ENCODE data around the gene ACAN.

Gene ACAN

DNA sequence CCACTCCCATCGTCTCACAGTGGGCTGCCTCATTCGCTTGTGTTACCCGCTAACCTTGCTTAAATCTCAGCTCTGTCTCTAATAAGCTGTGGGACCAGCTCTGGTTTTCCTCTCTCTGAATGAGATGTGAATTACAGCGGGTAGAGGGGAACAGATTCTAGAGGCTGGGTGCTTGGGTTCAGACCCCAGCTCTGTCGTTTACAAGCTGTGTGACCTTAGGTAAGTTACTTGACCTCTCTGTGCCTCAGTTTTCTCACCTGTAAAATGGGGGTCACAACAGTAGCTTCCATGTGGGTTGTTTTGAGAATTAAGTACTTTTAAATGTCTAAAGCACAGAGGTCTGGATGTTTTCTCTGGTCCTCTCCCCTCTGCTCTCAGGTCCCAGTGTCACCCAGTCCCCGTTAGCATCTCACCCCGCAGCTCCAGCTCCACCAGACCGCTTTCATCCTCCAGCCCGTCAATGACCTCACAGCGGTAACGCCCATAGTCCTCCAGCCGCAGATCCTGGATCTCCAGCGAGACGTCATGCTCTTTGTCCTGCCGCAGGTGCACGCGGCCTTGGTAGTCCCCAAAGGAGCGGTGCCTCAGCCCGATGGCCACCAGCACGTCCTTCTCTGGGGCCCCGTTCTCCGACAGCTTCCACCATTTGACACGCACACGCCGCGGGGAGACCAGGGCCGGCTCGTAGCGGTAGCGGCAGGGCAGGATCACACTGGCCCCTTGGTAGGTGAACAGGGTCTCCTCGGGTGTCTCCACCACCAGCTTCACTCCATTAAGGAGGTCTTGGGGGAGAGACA lies 77.9 kb downstream of the ACAN start:
- DNase-seq: no peak

DNA sequence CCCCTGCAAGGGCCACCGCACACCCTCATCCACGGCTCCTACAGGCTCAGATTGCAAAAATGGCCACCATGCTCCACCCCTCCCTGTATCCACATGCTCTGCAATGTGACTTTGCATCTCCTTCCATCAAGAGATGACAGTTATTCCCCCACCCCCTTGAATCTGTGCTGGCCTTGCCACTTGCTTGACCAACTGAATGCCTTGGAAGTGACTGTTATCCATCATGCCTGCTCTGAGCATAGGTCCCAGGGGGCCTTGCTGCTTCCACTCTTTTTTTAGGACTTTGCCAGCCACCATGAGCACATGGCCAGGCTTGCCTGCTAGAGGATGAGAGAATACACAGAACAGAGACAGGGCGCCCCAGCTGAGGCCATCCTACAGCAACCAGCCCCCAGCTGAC lies 78.5 kb downstream of the ACAN start:
- DNase-seq: no peak

DNA sequence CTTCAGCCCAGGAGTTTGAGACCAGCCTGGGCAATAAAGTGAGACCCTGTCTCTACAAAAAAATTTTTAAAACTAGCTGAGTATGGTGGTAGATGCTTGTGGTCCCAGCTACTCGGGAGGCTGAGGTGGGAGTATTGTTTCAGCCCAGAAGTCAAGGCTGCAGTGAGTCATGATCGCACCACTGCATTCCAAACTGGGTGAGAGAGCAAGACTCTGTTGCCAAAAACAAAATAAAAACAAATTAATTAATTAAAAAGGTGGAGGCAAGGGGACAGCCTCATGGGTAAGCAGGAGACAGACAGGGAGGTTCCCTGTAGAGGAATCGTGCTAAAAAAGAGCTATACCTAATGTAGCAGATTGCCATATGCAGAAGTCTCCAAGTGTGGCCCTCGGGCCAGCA lies 79.5 kb downstream of the ACAN start:
- no peak for DNase-seq

- no peak for DNase-seq
Observed at GRCh38 chr15:88887068-88887580, 83.9 kb downstream of the ACAN start.

DNA sequence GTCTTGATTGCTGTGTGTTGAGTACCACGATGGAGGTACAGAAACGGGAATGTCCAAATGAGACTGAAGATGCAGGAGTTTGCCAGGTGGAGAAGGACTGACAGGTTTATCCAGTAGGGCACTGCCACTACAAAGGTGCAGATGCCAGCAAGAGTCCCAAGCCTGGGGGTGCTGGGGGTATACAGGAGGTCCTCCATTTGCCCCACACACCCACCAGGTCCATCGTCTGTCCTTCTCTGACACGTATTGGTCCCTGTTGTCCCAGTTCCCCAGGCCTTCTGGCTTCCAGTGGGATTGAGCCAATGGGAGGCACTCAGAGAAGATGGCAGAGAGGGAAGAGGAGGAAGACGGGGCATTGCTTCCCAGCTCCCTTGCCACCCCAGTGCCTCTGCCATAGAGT lies 85.5 kb downstream of the ACAN start:
- no peak for DNase-seq

- DNase-seq: no peak
Observed at GRCh38 chr15:88890495-88890894, 87.3 kb downstream of the ACAN start.

DNA sequence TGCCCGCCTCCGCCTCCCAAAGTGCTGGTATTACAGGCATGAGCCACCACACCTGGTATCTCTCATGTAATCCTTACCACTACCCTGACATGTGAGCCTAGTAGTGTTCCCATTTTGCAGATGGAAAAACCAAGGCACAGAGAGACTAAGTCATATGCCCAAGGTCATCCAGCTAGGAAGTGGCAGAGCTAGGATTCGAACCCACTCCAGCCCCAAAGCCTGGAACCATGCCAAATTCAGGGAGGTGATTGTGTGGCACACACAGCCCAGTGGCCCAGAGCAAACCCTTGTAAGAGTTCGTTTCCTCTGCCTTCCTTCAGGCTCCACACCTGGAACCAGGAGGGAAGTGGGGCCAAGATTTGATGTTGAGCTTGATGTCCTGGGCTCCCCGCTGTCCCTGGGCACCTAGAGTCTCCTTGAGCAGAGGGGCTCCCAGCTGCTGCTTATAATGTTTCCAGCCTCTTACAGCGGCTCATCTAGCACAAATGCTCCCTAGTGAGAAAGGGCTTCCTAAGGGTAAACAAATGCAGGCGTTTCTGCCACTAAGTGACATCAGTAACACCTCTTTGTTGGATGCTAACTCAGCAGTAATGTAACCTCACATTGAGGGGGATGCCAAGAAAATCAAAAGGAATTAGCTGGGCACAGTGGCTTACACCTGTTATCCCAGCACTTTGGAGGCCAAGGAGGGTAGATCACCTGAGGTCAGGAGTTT lies 88.5 kb downstream of the ACAN start:
- DNase-seq: no peak

DNA sequence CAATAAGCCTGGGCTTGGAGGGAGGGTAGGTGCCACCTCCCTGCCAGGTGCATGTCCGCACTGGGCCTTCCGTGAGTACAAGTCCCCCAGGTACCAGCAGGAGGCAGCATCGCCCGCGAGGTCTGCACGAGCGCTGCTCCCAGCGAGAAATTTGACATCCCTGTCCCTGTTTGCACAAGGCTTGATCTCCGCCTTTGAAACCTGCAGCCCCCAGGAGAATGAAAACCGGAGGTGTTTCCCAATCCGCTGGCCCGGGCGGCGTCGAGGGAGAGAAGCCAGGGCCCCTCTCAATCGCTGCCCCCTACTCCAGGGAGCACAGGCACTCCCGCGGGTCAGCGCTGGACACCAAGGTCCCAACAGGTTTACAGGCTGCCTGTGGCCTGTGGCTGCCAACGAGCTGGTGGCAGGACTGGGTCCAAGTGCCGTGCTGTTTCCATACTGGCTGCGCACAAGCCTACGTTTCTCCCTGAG lies 91.1 kb downstream of the ACAN start:
- DNase-seq: peak; percentile 87 to 91

DNA sequence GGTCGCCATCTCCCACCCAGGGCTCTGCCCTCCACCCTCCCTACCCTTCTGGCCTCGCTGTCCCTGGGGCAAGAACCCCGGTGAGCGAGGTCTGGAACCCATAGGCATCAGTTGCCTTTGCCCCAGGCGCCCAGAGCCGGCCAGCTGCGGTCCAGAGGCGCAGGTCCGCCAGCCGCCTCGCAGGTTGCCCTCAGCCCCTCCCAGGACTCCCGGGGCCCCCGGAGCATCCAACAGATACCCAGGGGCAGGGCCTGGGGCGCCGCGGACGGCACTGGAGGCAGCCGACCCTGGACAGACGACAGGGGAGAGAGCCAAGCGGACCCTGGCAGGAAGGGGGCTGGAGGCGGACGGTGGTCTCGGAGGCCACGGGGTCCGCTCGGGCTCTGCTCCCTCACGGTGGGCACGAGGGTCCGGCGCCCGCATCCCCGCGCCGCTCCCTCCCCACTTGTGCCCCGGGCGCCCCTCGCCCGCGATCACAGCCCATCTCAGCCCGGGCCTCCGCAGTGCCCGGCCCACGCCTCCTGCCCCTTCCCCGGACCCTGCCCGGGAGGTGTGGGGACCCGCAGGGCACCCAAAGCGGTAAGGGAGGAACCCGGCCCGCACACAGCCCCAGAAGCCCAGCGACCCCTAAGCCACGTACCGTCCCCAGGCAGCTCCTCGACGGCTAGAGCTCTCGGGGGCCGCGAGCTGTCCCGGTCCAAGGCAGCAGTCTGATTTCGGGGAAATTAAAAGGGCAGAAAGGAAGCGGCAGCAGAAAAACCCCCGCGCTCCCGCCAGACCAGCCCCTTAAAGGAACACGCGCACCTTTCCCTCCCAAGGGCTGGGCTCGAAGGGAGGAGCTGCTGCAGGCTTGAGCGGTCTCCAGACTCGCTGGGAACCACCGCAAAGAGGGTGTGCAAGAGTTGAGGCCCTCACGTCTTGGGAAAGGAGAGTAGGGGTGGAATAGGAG lies 91.9 kb downstream of the ACAN start, which contains the start of gene HAPLN3:
HAPLN3 (minus strand) TSS at position 726 of the 949 bp plus-strand sequence. CDS start 8,246 bp downstream, outside the sequence.
- DNase-seq: peak; percentile 61 to 64

- no peak for DNase-seq
Observed at GRCh38 chr15:88896333-88897033, 93.2 kb downstream of the ACAN start.

GRCh38 chr15:88897142-88897455 lies 93.9 kb downstream of the ACAN start:
- no peak for DNase-seq

DNA sequence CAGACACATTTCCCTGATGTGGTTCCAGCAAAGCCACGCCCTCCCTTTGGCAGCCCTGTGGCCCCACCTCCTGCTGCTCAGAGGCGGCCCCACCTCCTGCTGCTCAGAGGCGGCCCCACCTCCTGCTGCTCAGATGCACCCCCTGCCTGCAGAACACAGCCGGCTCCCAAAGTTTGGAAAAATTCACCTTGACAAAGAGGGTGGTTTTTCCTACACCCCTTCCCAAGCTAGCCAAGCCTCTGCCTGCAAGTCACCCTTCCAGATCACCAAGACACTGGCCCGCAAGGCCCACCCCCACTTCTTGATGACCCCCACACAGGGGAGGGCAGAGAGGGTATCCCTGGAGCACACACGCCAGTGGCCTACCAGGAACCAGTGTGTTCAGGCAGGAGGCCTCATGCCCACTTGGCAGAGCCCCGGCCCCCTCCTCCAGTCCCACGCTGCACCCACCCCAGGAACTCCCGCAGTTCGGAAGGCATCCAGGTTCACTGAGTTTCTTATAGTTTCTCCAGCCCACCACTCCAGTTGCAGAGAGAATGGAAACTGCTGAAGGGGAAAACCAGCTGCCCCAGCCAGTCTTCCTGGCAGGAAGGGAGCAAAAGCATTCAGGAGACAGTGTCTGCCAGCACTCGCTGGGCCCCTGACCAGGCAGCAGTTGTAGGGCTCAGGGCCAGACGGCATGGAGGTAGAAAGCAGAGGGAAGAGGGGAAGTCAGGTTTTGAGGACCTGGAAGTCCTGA lies 94.4 kb downstream of the ACAN start:
- DNase-seq: peak; percentile 77 to 81

DNA sequence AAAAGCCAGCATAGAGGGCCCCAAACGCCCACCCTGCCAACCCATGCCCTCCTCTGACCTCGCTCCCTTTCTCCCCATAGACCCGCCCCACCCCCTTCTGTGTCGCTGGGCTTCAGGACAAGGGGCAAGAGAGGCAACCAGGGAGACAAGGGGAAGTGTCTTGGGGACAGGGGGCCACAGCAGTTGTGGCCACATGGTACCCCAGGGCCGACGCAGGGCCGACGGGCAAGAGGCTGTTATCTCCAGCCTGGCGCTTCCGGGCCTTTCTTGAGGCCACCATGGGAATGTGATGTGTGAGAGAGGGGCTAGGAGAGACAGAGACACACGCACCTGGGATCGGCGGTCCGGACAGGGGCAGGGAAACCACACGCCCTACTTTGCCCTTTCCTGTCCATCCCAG lies 95.5 kb downstream of the ACAN start:
- DNase-seq: no peak

DNA sequence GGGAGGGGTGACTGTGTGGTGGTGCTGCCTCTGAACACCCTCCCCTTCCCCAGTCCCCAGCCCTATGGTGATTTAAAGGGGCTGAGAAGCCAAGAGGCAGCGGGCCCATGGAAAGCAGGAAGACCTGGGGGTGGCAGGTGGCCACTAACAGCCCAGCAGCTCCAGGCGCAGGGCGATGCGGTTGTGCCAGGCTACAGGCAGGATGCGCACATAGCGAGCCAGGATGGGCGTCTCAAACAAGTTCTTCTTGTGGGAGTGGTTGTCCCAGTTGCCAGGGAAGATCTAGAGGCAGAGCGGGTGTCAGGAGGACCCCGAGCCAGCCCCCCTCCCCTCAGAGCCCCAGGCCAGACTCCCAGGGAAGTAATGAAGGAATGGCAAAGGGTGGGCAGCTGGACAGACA lies 96.0 kb downstream of the ACAN start:
- DNase-seq: no peak

GRCh38 chr15:88900309-88900981 lies 97.2 kb downstream of the ACAN start:
- DNase-seq: no peak

GRCh38 chr15:88900982-88901418 lies 97.8 kb downstream of the ACAN start:
- no peak for DNase-seq

- no peak for DNase-seq
Observed at GRCh38 chr15:88901508-88902220, 98.4 kb downstream of the ACAN start.

- no peak for DNase-seq
Observed at GRCh38 chr15:88902221-88902835, 99.1 kb downstream of the ACAN start.

DNA sequence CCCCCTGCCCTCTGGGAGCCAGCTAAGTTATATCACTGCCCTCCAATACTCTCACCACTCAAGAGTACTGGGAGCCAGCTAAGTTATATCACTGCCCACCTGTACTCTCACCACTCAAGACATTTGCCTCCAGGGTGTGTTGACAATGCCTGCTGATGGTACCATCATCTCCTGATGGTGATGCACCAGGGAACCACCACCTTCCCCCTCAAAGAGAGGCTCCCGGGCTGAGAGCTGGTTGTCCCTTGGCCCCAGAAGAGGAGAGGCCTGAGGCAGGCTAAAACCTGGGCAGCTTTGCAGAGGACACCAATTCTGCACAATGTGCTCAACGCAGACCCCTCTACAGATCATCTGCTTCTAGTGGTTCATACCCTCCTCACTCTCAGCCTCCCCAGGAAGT lies 99.6 kb downstream of the ACAN start:
- DNase-seq: no peak

GRCh38 chr15:88904257-88904623 lies 101.0 kb downstream of the ACAN start:
- no peak for DNase-seq

All from activated CD4-positive, alpha-beta T cell treated with anti-CD3 and anti-CD28 coated beads, Interleukin-2, amount 50 U/mL, for 4 hours (primary cell).